ENCODE results near the gene SIRPG. TPM values are rescaled to one million over a fixed set of nuclear protein-coding genes. Genes with fewer than 3 reads are reported as not detected.
A peak's percentile ranks its signal among the peaks of the same experiment; 100 is the strongest.

The SIRPG gene
- total and polyA plus RNA-seq, 2 of the 8 experiments (the other 6 are each of a cell fraction or from before 2014, with no cell fraction given): 0.08 TPM; not detected in 1

DNA sequence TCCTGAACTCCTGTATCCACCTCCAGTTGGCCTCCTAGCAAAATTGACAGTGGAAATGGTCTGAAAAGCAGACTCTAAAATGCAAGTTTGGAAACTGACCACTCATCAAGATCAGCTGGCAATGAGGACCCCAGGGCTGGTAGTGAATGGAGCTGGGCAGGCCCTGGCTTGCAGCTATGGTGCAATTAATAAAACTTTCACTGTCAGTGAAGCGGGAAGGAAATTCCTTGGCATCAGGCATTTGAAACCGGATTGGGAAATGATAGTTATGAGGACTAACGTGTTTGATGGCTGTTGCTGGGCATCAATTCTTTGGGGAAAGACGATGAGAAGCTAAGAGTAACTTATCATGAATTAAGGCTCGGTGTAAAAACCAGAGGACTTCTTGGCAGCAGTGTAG is 56.8 kb downstream of the SIRPG start:
- FAIRE-seq (no peak), DNase-seq (ENCODE audit: low read depth in 1 of 2, low spot score in 2 of 2) (no peak)
- Histone ChIP-seq H2BK5ac (ENCODE audit: low read depth, low read length) (no peak overlapping the region), H3K18ac (ENCODE audit: extremely low read depth, low read length) (no peak overlapping the region), H4K5ac (ENCODE audit: insufficient read length, low read depth, low read length) (no peak overlapping the region), H2BK15ac (ENCODE audit: low read length) (no peak overlapping the region), H2BK12ac (ENCODE audit: low read depth, low read length) (no peak overlapping the region), H3K4me1 (replicated peaks in 1 of 4; ENCODE audit: control insufficient read depth in 3 of 4, insufficient read depth in 4 of 4, low read length in 3 of 4) (no peaks in the 10 kb centered on the region), H2BK120ac (replicated peaks; ENCODE audit: low read depth, low read length) (no peak overlapping the region), H3K4ac (replicated peaks; ENCODE audit: insufficient read length, low read depth, low read length) (no peak overlapping the region), H3K27ac (ENCODE audit: low read depth, low read length) (no peak overlapping the region), H3K56ac (replicated peaks; ENCODE audit: insufficient read length, low read depth, low read length) (no peak overlapping the region), H2AFZ (ENCODE audit: low read length) (no peak overlapping the region), H2BK20ac (ENCODE audit: low read length) (no peak overlapping the region), H3K9ac (replicated peaks in 1 of 4; ENCODE audit: extremely low read depth in 1 of 4, low read depth in 3 of 4, low read length in 3 of 4) (no peak overlapping the region), H4K91ac (replicated peaks; ENCODE audit: insufficient read length, low read length) (peak overlapping the region; percentile 54), H3K9me3 (ENCODE audit: insufficient read depth in 2 of 2, low read depth in 1 of 2, low read length in 1 of 2) (no peaks in the 10 kb centered on the region), H3K14ac (ENCODE audit: insufficient read length) (no peak overlapping the region), H3K23ac (ENCODE audit: insufficient read length) (no peak overlapping the region), H3K4me2 (ENCODE audit: insufficient read depth in 1 of 2, low read depth in 2 of 2, low read length in 2 of 2) (no peak overlapping the region), H3K23me2 (ENCODE audit: low read depth, low read length) (no peaks in the 10 kb centered on the region), H4K20me1 (replicated peaks in 1 of 2; ENCODE audit: control insufficient read depth in 1 of 2, insufficient read depth in 2 of 2, low read length in 2 of 2) (no peaks in the 10 kb centered on the region), H3K4me3 (ENCODE audit: extremely low read depth in 1 of 4, insufficient read depth in 2 of 4, low read depth in 3 of 4, low read length in 4 of 4) (no peak overlapping the region), H3K79me1 (ENCODE audit: low read depth, low read length) (no peaks in the 10 kb centered on the region), H2AK5ac (ENCODE audit: low read depth, low read length) (no peak overlapping the region), H4K8ac (ENCODE audit: extremely low read depth, insufficient read depth, low read length) (no peak overlapping the region), H3K27me3 (replicated peaks in 1 of 4; ENCODE audit: control insufficient read depth in 3 of 4, extremely low read depth in 1 of 4, insufficient read depth in 3 of 4, low read length in 3 of 4) (no peaks in the 10 kb centered on the region), H3K36me3 (ENCODE audit: control insufficient read depth in 2 of 4, insufficient read depth in 4 of 4, low read length in 3 of 4) (no peaks in the 10 kb centered on the region), H3K79me2 (ENCODE audit: control insufficient read depth in 1 of 2, insufficient read depth in 2 of 2, low read length in 2 of 2) (no peaks in the 10 kb centered on the region)
- CTCF ChIA-PET (ENCODE audit: partially characterized antibody): interaction anchor here (1.8 kb wide), 1 partner anchor 10 kb away, joined by 5 read pairs; no protein-coding TSS in a partner anchor
- POLR2A ChIA-PET (ENCODE audit: partially characterized antibody): no interaction called here
- WGBS, 2 experiments (ENCODE audit: extremely low coverage in 1 of 2, insufficient coverage in 1 of 2, insufficient read length in 1 of 2, insufficient replicate concordance in 2 of 2, low coverage in 1 of 2, low lambda C conversion rate in 2 of 2, missing lambda C conversion rate in 1 of 2): 81% methylated on average over 5 of the region's 5 CpGs; no CpG with 5 or more reads in 1 of the 2 experiments
- TF ChIP-seq POU5F1 (IDR thresholded peaks at IDR 0.05; ENCODE audit: low read depth, low read length) (no peak), MAFK (IDR thresholded peaks at IDR 0.05; ENCODE audit: low read depth, low read length) (no peak), RXRA (IDR thresholded peaks at IDR 0.05; ENCODE audit: insufficient read depth, low read depth, low read length) (no peak), SIRT6 (IDR thresholded peaks at IDR 0.05; ENCODE audit: low read length) (no peak), NANOG (IDR thresholded peaks at IDR 0.05; ENCODE audit: insufficient read depth, low read depth, low read length, poor library complexity, severe bottlenecking) (no peak), ASH2L (IDR thresholded peaks at IDR 0.05; ENCODE audit: low read length) (no peak), TAF1 (IDR thresholded peaks at IDR 0.05; ENCODE audit: low read depth, low read length) (no peak), KDM1A (IDR thresholded peaks at IDR 0.05; ENCODE audit: borderline replicate concordance, low read length) (no peak), JUN (IDR thresholded peaks at IDR 0.05; ENCODE audit: low read depth, low read length) (no peak), FOSL1 (IDR thresholded peaks at IDR 0.05; ENCODE audit: insufficient read depth, low read depth, low read length) (no peak), SP2 (IDR thresholded peaks at IDR 0.05; ENCODE audit: low read length) (no peak), CHD2 (IDR thresholded peaks at IDR 0.05; ENCODE audit: low read length) (no peak), SUZ12 (IDR thresholded peaks at IDR 0.05; ENCODE audit: low read length) (no peak)
- TF ChIP-seq, protein P1, sequence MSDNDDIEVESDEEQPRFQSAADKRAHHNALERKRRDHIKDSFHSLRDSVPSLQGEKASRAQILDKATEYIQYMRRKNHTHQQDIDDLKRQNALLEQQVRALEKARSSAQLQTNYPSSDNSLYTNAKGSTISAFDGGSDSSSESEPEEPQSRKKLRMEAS (IDR thresholded peaks at IDR 0.05): no peak
- TF ChIP-seq, protein P2, sequence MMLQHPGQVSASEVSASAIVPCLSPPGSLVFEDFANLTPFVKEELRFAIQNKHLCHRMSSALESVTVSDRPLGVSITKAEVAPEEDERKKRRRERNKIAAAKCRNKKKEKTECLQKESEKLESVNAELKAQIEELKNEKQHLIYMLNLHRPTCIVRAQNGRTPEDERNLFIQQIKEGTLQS (IDR thresholded peaks at IDR 0.05; ENCODE audit: insufficient read depth, low read depth, low read length): no peak
